Tibial nerve (tissue), 4 donors: ENCODE measurements around the gene CBX5. TPM values are rescaled to one million over a fixed set of nuclear protein-coding genes. Genes with fewer than 3 reads are reported as not detected.

Source experiments
- DNase-seq, 2 donors: peaks; one replicate each; pipeline ENCODE4 v3.0.0-alpha.2; 2019; ENCODE audit warnings: low spot score in 2 of 2
- H3K27ac ChIP-seq, 4 donors: fragments of 200-600 bp; sonication (generic) in 3 of 4; one replicate each; pipeline ENCODE4 v1.5.1; 2017 to 2019; ENCODE audit warnings: mild to moderate bottlenecking in 1 of 4
- H3K27me3 ChIP-seq, 2 donors: fragments of 200-600 bp; sonication (generic) in 1 of 2; one replicate each; pipeline versions ENCODE4 v1.5.1 to v1.6.0; 2017 to 2019
- H3K36me3 ChIP-seq, 3 donors: fragments of 200-600 bp; sonication (generic); one replicate each; pipeline ENCODE4 v1.5.1; 2018 to 2019
- H3K4me1 ChIP-seq, 4 donors: fragments of 200-600 bp; sonication (generic) in 3 of 4; one replicate each; pipeline ENCODE4 v1.5.1; 2017 to 2019
- H3K4me3 ChIP-seq, 4 donors: fragments of 200-600 bp; sonication (generic) in 3 of 4; one replicate each; pipeline ENCODE4 v1.5.1; 2017 to 2019; ENCODE audit warnings: mild to moderate bottlenecking in 1 of 4, moderate library complexity in 1 of 4
- H3K9me3 ChIP-seq, 4 donors: fragments of 200-600 bp; sonication (generic) in 3 of 4; one replicate each; pipeline ENCODE4 v1.5.1; 2017 to 2019
- EP300 ChIP-seq, 2 donors: sonication (generic); formaldehyde crosslinking; IDR thresholded peaks; one replicate each; pipeline ENCODE4 v1.6.1; 2017; ENCODE audit warnings: antibody characterized with exemption in 2 of 2, mild to moderate bottlenecking in 1 of 2
- POLR2A ChIP-seq, 2 donors: fragments of 450-650 bp; IDR thresholded peaks; one replicate each; pipeline ENCODE4 v1.6.1; 2017; ENCODE audit warnings: antibody characterized with exemption in 2 of 2, mild to moderate bottlenecking in 2 of 2, moderate library complexity in 2 of 2
- WGBS, 2 donors: methylation state at CpG; one replicate each; pipeline ENCODE4 v1.1.5; 2018; 5-methylcytosine and 5-hydroxymethylcytosine counted together
- total RNA-seq, 4 donors: library from RNA; depleted of rRNA; stranded (reverse); fragments of >200 nt; gene quantifications; one replicate each; pipeline ENCODE4 v1.1.0, GENCODE V29; 2016
- TF ChIP-seq, protein P1 (sequence below), 5 experiments: fragments of 200-600 bp in 3 of 5; fragments of 450-650 bp in 2 of 5; sonication (generic) in 3 of 5; IDR thresholded peaks; one replicate each; pipeline ENCODE4 v1.5.1; 2016 to 2019; ENCODE audit warnings: antibody characterized with exemption in 5 of 5, mild to moderate bottlenecking in 3 of 5, moderate library complexity in 2 of 5

The CBX5 gene
- total RNA-seq, 4 donors from 2014 or later, result 32.1 to 50.0 (median 42.4) TPM

DNA sequence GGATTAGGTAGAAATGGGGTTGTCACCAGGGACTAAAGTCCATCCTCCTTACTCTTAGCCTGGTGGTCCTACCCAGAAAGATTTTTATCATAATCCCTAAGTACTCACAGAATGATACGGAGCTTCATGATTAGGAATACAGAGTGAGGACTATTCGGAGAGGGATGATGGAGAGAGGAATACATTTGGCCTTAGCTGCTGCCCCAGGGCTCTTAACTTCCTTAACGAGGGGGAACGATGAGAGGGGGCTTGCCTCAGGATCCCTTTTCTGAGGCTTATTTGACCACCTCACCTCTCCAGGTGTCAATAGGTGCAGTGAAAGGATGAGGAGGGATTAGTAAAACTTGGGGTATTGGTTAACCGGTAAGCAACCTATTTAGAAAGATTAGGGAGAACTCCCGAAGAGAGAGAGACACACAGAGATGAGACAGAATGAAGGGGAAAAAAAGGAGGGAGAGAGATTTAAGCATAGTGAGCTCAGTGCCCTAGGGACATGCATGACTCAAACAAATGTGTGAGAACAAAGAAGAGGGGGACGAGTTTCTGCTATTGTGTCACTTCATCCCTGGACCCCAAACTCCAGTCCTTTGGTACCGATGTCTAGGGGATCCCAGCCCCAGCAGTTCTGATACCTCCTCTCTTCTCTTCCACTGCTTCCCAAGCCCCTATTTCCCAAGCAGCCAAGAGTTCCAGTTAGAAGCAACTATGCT lies 19.7 kb upstream of the CBX5 start:
- Histone ChIP-seq H3K27ac (no peak overlapping the region), H3K27me3 (peaks cover 0 to 57% of the 10 kb centered on the region in 2 donors), H3K4me1 (peaks cover 0 to 26% (median 14%) of the 10 kb centered on the region in 4 donors), H3K9me3 (no peaks in the 10 kb centered on the region), H3K36me3 (no peaks in the 10 kb centered on the region), H3K4me3 (no peak overlapping the region)
- TF ChIP-seq EP300 (IDR thresholded peaks at IDR 0.05) (no peak), POLR2A (IDR thresholded peaks at IDR 0.05) (no peak)
- TF ChIP-seq, protein P1, sequence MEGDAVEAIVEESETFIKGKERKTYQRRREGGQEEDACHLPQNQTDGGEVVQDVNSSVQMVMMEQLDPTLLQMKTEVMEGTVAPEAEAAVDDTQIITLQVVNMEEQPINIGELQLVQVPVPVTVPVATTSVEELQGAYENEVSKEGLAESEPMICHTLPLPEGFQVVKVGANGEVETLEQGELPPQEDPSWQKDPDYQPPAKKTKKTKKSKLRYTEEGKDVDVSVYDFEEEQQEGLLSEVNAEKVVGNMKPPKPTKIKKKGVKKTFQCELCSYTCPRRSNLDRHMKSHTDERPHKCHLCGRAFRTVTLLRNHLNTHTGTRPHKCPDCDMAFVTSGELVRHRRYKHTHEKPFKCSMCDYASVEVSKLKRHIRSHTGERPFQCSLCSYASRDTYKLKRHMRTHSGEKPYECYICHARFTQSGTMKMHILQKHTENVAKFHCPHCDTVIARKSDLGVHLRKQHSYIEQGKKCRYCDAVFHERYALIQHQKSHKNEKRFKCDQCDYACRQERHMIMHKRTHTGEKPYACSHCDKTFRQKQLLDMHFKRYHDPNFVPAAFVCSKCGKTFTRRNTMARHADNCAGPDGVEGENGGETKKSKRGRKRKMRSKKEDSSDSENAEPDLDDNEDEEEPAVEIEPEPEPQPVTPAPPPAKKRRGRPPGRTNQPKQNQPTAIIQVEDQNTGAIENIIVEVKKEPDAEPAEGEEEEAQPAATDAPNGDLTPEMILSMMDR (IDR thresholded peaks at IDR 0.05), result no peak
- DNase-seq, result no peak
- WGBS, 2 donors, result 55 to 56% methylated on average over 8 of the region's 8 CpGs

DNA sequence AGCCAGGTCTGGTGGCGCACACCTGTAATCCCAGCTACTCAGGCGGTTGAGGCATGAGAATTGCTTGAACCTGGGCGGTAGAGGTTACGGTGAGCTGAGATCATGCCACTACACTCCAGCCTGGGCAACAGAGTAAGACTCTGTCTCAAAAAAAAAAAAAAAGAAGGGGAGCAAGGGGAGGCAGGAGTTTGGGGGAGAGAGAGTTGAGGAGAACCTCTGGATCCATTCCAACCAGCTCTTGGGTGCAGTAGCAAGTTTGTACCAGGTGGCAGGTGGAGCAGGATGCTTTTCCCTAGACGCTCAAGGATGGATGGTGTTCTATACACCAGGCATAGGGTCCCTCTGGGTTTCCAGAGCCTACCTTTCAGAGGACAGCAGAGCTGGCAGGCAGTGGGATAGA lies 19.0 kb upstream of the CBX5 start:
- Histone ChIP-seq H3K27ac (no peak overlapping the region), H3K4me3 (no peak overlapping the region), H3K36me3 (no peaks in the 10 kb centered on the region), H3K4me1 (peaks cover 0 to 25% (median 11%) of the 10 kb centered on the region in 4 donors), H3K27me3 (peaks cover 0 to 52% of the 10 kb centered on the region in 2 donors), H3K9me3 (no peaks in the 10 kb centered on the region)
- 73 to 92% methylated on average over 5 of the region's 5 CpGs for WGBS, 2 donors
- TF ChIP-seq, protein P1 (IDR thresholded peaks at IDR 0.05), result no peak
- TF ChIP-seq EP300 (IDR thresholded peaks at IDR 0.05), result no peak
- TF ChIP-seq POLR2A (IDR thresholded peaks at IDR 0.05), result no peak
- no peak for DNase-seq

DNA sequence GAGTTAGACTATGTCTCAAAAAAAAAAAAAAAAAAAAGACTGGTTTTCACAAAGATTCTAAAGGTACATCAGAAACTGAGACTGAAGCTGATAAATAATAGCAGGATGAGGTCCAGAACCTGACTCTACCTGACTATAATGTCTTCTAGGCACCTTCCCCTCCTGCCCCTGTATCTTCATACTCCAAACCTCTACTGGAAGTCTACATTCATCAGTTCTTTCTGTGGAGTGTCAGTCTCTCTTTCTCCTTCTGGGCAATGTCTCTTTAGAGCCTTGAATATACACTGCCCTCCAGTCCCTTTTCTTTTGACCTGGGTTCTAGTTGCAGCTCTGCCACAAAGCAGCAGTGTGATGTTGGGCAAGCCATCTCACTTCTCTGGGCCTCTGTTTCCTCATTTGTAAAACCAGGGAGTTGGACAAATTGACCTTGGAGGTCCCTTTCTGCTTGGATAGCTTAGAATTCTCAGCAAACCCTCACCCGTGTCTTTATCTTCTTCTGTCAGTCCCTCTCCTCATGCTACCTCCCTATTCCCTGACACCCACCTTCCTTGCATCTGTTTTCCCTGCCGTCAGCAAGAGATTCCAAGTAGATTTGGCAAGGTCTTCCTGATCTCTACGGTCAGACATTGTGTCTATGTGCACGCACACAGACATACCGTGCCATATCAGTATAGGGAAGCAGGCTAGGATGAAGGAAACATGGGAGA lies 16.6 kb upstream of the CBX5 start:
- Histone ChIP-seq H3K4me3 (no peak overlapping the region), H3K36me3 (no peaks in the 10 kb centered on the region), H3K9me3 (no peaks in the 10 kb centered on the region), H3K27me3 (peaks cover 0 to 34% of the 10 kb centered on the region in 2 donors), H3K4me1 (peaks cover 0 to 22% (median 8%) of the 10 kb centered on the region in 4 donors), H3K27ac (no peak overlapping the region)
- TF ChIP-seq POLR2A (IDR thresholded peaks at IDR 0.05) (no peak), EP300 (IDR thresholded peaks at IDR 0.05) (no peak)
- TF ChIP-seq, protein P1 (IDR thresholded peaks at IDR 0.05), result no peak
- no peak for DNase-seq
- 80 to 86% methylated on average over 5 of the region's 5 CpGs for WGBS, 2 donors

DNA sequence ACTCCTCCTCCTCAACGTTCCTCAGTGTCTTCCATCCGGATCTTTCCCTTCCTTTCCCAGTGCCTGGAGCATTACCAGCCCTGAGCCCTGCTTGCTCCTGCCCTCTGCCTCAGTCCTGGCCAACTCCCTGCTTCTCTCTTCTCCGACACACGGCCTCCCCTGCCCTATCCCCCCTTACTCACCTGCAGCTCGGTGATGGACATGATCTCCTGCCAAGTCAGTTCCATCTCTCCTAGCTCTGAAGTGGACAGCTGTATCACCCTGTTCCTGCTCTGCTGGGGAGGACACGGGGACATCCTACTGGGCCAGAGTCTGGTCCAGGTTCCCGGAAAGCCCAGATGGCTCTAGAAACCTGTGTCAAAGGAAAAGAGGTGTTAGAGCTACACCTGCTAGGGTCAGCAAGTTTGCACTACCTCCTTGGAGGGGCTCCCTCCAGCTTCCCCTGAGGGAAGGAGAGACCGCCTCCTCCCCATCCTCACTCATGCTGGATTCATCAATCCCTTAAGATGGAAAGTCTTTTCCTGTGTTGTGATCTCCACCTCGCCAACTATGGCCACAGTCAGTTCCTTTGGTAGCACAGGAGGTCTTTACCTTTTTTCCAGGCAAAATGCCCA lies 15.1 kb upstream of the CBX5 start:
- Histone ChIP-seq H3K9me3 (no peaks in the 10 kb centered on the region), H3K36me3 (peaks cover 0 to 1% (median 0%) of the 10 kb centered on the region in 3 donors), H3K4me3 (no peak overlapping the region), H3K4me1 (peaks cover 0 to 12% (median 0%) of the 10 kb centered on the region in 4 donors), H3K27ac (no peak overlapping the region), H3K27me3 (peaks cover 0 to 19% of the 10 kb centered on the region in 2 donors)
- TF ChIP-seq EP300 (IDR thresholded peaks at IDR 0.05), result no peak
- TF ChIP-seq POLR2A (IDR thresholded peaks at IDR 0.05), result no peak
- TF ChIP-seq, protein P1 (IDR thresholded peaks at IDR 0.05), result no peak
- no peak for DNase-seq
- 71% methylated on average over 9 of the region's 9 CpGs for WGBS, 2 donors
